PC-9 (cell line): Measurements from ENCODE around the gene ENPP5.

ENCODE experiments used
- CTCF ChIP-seq: fragments of 200-600 bp; sonication (generic); conservative IDR thresholded peaks from 2 replicates; pipeline ENCODE4 v1.6.1; 2017; ENCODE audit warnings: mixed run types, antibody characterized with exemption, mild to moderate bottlenecking, moderate library complexity
- EZH2 ChIP-seq: fragments of 200-600 bp; sonication (generic); IDR thresholded peaks from 2 replicates; pipeline ENCODE4 v1.8.0; 2017; ENCODE audit warnings: antibody characterized with exemption, low read depth

GRCh38 chr6:46211917-46212316, 41.1 kb upstream of the ENPP5 start:
- no peak for TF ChIP-seq CTCF
- no peak for TF ChIP-seq EZH2
